ENCODE measurements around the gene CYB5RL. TPM values are rescaled to one million over a fixed set of nuclear protein-coding genes. Genes with fewer than 3 reads are reported as not detected.

Gene CYB5RL
- polyA plus RNA-seq, 1 donor (not counting 4 experiments of a cell fraction or from before 2014, with no cell fraction given) = 1.3 TPM

DNA sequence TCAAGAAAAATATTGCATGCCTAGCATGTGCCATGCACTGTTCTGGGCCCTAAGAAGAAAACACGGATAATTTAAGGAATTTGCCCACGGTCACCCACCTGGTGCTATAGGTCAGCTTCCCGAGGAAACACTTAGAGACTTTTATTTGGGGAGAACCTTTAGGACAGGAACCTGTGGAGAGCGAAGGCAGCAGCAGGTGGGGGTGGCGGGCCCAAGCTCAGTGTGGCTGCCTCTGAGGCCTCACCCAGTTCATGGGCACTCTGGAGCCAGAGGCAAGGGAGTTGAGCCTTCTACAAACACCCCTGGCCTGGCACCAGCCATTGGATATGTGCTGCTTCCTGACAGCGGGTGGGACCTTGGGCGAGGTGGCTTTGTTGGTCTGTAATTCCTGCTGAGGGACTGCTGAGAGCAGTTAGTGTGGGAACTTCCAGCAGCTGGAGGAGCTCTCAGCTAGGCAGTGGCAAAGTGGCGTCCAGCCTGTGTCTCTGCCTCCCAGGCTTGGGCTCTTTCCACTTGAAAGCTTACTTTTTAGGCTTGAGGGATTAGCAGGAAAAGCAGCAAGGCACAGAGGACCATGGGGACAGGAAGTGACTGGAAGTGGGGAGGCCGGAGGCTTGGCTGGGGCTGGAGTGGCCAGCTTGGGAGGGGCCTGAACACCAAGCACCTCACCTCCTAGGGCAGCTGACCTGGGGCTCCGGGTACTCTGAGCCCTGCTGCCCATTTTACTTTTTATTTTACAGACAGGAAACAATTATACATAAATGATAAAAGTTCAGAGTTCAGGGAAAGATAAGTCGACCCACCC, 19.3 kb upstream of the CYB5RL start:
- Histone ChIP-seq H3K9me1 (ENCODE audit: control insufficient read depth, extremely low read depth, insufficient read depth, low read length) (no peaks in the 10 kb centered on the region), H3K27ac (ENCODE audit: control insufficient read depth, insufficient read depth, low read length) (no peak overlapping the region), H3K9ac (ENCODE audit: control insufficient read depth, extremely low read depth, insufficient read depth, low read length) (no peak overlapping the region), H3K36me3 (ENCODE audit: control insufficient read depth in 2 of 2, extremely low read depth in 1 of 2, insufficient read depth in 2 of 2, low read length in 2 of 2) (peaks cover 23 to 43% of the 10 kb centered on the region in 2 experiments), H3K27me3 (ENCODE audit: control insufficient read depth, extremely low read depth, insufficient read depth, low read length) (no peaks in the 10 kb centered on the region), H3K79me2 (ENCODE audit: control insufficient read depth, insufficient read depth, low read length) (no peaks in the 10 kb centered on the region), H3K4me3 (ENCODE audit: control insufficient read depth in 2 of 3, extremely low read depth in 1 of 3, insufficient read depth in 2 of 3, low read depth in 1 of 3, low read length in 3 of 3) (no peak overlapping the region), H3K4me1 (ENCODE audit: control insufficient read depth, extremely low read depth, insufficient read depth, low read length) (no peaks in the 10 kb centered on the region), H4K20me1 (ENCODE audit: control insufficient read depth, extremely low read depth, insufficient read depth, low read length) (no peaks in the 10 kb centered on the region), H3K4me2 (ENCODE audit: control insufficient read depth, extremely low read depth, insufficient read depth, low read depth, low read length) (no peak overlapping the region), H2AFZ (ENCODE audit: control insufficient read depth, low read length) (no peak overlapping the region), H3K9me3 (ENCODE audit: control insufficient read depth, low read depth, low read length) (no peaks in the 10 kb centered on the region)
- TF ChIP-seq, protein P1, sequence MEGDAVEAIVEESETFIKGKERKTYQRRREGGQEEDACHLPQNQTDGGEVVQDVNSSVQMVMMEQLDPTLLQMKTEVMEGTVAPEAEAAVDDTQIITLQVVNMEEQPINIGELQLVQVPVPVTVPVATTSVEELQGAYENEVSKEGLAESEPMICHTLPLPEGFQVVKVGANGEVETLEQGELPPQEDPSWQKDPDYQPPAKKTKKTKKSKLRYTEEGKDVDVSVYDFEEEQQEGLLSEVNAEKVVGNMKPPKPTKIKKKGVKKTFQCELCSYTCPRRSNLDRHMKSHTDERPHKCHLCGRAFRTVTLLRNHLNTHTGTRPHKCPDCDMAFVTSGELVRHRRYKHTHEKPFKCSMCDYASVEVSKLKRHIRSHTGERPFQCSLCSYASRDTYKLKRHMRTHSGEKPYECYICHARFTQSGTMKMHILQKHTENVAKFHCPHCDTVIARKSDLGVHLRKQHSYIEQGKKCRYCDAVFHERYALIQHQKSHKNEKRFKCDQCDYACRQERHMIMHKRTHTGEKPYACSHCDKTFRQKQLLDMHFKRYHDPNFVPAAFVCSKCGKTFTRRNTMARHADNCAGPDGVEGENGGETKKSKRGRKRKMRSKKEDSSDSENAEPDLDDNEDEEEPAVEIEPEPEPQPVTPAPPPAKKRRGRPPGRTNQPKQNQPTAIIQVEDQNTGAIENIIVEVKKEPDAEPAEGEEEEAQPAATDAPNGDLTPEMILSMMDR (optimal IDR thresholded peaks at IDR 0.05 in 1 of 3, IDR thresholded peaks at IDR 0.05 in 1 of 3, conservative IDR thresholded peaks at IDR 0.05 in 1 of 3; ENCODE audit: extremely low read depth in 1 of 3, insufficient read depth in 2 of 3, low read length in 3 of 3) = no peak
- TF ChIP-seq EZH2 (IDR thresholded peaks at IDR 0.05; ENCODE audit: low read length) = no peak
- DNase-seq (ENCODE audit: low read depth, low spot score) (no peak), FAIRE-seq (no peak)
- dilution Hi-C loops (cut with MboI; ENCODE audit: extremely low pct_ligation_motif_present, low sequenced_read_pairs) = no loop called here

GRCh38 chr1:54215523-54215922, 15.7 kb upstream of the CYB5RL start:
- Histone ChIP-seq H4K20me1 (ENCODE audit: control insufficient read depth, extremely low read depth, insufficient read depth, low read length) (no peaks in the 10 kb centered on the region), H3K9me1 (ENCODE audit: control insufficient read depth, extremely low read depth, insufficient read depth, low read length) (no peaks in the 10 kb centered on the region), H3K4me3 (ENCODE audit: control insufficient read depth in 2 of 3, extremely low read depth in 1 of 3, insufficient read depth in 2 of 3, low read depth in 1 of 3, low read length in 3 of 3) (no peak overlapping the region), H3K79me2 (ENCODE audit: control insufficient read depth, insufficient read depth, low read length) (no peaks in the 10 kb centered on the region), H3K4me1 (ENCODE audit: control insufficient read depth, extremely low read depth, insufficient read depth, low read length) (no peaks in the 10 kb centered on the region), H3K27me3 (ENCODE audit: control insufficient read depth, extremely low read depth, insufficient read depth, low read length) (no peaks in the 10 kb centered on the region), H3K9me3 (ENCODE audit: control insufficient read depth, low read depth, low read length) (no peaks in the 10 kb centered on the region), H3K36me3 (ENCODE audit: control insufficient read depth in 2 of 2, extremely low read depth in 1 of 2, insufficient read depth in 2 of 2, low read length in 2 of 2) (peaks cover 39 to 65% of the 10 kb centered on the region in 2 experiments), H3K27ac (ENCODE audit: control insufficient read depth, insufficient read depth, low read length) (no peak overlapping the region), H3K4me2 (ENCODE audit: control insufficient read depth, extremely low read depth, insufficient read depth, low read depth, low read length) (no peak overlapping the region), H2AFZ (ENCODE audit: control insufficient read depth, low read length) (no peak overlapping the region), H3K9ac (ENCODE audit: control insufficient read depth, extremely low read depth, insufficient read depth, low read length) (no peak overlapping the region)
- TF ChIP-seq, protein P1 (optimal IDR thresholded peaks at IDR 0.05 in 1 of 3, IDR thresholded peaks at IDR 0.05 in 1 of 3, conservative IDR thresholded peaks at IDR 0.05 in 1 of 3; ENCODE audit: extremely low read depth in 1 of 3, insufficient read depth in 2 of 3, low read length in 3 of 3) = no peak
- no peak for TF ChIP-seq EZH2 (IDR thresholded peaks at IDR 0.05; ENCODE audit: low read length)
- DNase-seq (ENCODE audit: low read depth, low spot score) = no peak
- dilution Hi-C loops (cut with MboI; ENCODE audit: extremely low pct_ligation_motif_present, low sequenced_read_pairs) = no loop called here
- FAIRE-seq = no peak
